Cardiac muscle cell (in vitro differentiated cells and primary cell): ENCODE measurements around the gene TRIM15. TPM values are rescaled to one million over a fixed set of nuclear protein-coding genes. Genes with fewer than 3 reads are reported as not detected.

Source experiments
- DNase-seq, 2 donors: peaks; one replicate each; pipeline versions ENCODE4 v3.0.0 to v3.0.0-alpha.2; 2010 to 2017; ENCODE audit warnings: low read depth in 1 of 2, low spot score in 1 of 2
- H3K27ac ChIP-seq: fragments of 200-600 bp; sonication (generic); 2 replicates; pipeline ENCODE4 v1.5.1; 2016
- H3K27me3 ChIP-seq: fragments of 200-600 bp; sonication (generic); 2 replicates; pipeline ENCODE4 v1.6.0; 2016; ENCODE audit warnings: control low read depth
- H3K36me3 ChIP-seq: fragments of 200-600 bp; sonication (generic); 2 replicates; pipeline ENCODE4 v1.5.1; 2016; ENCODE audit warnings: control low read depth
- H3K4me1 ChIP-seq: fragments of 200-600 bp; sonication (generic); 2 replicates; pipeline ENCODE4 v1.8.1; 2017; ENCODE audit warnings: low read depth, mild to moderate bottlenecking, mixed run types
- H3K4me3 ChIP-seq: fragments of 200-600 bp; sonication (generic); 2 replicates; pipeline ENCODE4 v1.5.1; 2016; ENCODE audit warnings: mild to moderate bottlenecking
- H3K9me3 ChIP-seq: fragments of 200-600 bp; sonication (generic); 2 replicates; pipeline ENCODE4 v1.5.1; 2017; ENCODE audit warnings: low read depth, mild to moderate bottlenecking, control low read depth
- polyA plus RNA-seq: library from polyadenylated mRNA; unstranded; fragments of >200 nt; fragmentation: Nextera tagmentation; extraction: Ambion mirVana; gene quantifications from 2 replicates; pipeline ENCODE4 v1.2.1, GENCODE V29; 2016
- total RNA-seq: library from RNA; depleted of rRNA; stranded (reverse); fragments of >200 nt; gene quantifications from 2 replicates; pipeline ENCODE4 v1.2.3, GENCODE V29; 2016
- TF ChIP-seq, protein P1 (sequence below): IDR thresholded peaks from 2 replicates; pipeline ENCODE4 v1.5.1; 2012; ENCODE audit warnings: low read depth, mild to moderate bottlenecking, low read length

Gene TRIM15
- total and polyA plus RNA-seq, 2 experiments from 2014 or later, result not detected

DNA sequence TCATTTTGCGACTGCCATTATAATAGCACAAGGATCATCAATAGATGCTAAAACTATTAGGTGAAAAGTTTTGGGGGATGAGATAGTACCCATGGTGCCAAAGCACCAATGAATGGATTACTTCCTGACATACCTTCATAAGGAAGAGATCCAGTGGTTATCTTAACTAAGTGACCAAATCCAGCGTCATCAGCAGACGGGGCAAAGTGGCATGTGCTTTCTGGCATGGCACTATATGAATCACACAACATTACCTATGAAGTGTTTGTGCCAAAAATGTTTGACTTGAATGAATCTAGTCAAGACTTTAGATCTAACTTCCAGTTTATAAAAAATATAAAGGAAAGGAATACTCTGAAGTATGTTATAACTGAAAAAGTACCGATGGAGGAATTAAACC is 39.0 kb downstream of the TRIM15 start:
- Histone ChIP-seq H3K36me3 (peaks cover 4% of the 10 kb centered on the region), H3K27me3 (no peaks in the 10 kb centered on the region), H3K4me1 (peaks cover 2% of the 10 kb centered on the region), H3K9me3 (no peaks in the 10 kb centered on the region), H3K4me3 (no peak overlapping the region), H3K27ac (no peak overlapping the region)
- TF ChIP-seq, protein P1, sequence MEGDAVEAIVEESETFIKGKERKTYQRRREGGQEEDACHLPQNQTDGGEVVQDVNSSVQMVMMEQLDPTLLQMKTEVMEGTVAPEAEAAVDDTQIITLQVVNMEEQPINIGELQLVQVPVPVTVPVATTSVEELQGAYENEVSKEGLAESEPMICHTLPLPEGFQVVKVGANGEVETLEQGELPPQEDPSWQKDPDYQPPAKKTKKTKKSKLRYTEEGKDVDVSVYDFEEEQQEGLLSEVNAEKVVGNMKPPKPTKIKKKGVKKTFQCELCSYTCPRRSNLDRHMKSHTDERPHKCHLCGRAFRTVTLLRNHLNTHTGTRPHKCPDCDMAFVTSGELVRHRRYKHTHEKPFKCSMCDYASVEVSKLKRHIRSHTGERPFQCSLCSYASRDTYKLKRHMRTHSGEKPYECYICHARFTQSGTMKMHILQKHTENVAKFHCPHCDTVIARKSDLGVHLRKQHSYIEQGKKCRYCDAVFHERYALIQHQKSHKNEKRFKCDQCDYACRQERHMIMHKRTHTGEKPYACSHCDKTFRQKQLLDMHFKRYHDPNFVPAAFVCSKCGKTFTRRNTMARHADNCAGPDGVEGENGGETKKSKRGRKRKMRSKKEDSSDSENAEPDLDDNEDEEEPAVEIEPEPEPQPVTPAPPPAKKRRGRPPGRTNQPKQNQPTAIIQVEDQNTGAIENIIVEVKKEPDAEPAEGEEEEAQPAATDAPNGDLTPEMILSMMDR, result no peak
- DNase-seq, result no peak

DNA sequence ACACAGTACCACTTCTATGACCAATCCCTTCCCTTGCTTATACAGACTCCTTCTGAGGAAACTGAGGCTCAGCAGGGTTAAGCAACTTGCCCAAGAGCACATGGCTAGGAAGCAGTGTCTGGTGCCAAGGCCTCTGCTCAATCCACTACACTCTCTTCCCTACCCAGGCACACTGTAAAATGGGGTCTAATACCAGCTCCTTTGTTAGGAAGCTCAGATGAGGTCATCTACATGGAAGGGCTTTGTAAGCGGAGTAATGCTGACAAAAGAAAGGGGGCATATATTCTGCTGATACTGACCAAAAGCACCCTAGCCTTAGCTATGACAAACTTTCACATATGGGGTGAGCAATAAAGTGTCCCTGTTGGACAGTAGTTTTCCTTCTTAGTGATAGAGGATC is 40.8 kb downstream of the TRIM15 start:
- DNase-seq, result no peak
- H3K4me3 ChIP-seq, result no peak overlapping the region
- TF ChIP-seq, protein P1, result no peak
- no peaks in the 10 kb centered on the region for H3K9me3 ChIP-seq
- H3K4me1 ChIP-seq, result peaks cover 10% of the 10 kb centered on the region
- H3K36me3 ChIP-seq, result peaks cover 4% of the 10 kb centered on the region
- no peak overlapping the region for H3K27ac ChIP-seq
- H3K27me3 ChIP-seq, result no peaks in the 10 kb centered on the region

DNA sequence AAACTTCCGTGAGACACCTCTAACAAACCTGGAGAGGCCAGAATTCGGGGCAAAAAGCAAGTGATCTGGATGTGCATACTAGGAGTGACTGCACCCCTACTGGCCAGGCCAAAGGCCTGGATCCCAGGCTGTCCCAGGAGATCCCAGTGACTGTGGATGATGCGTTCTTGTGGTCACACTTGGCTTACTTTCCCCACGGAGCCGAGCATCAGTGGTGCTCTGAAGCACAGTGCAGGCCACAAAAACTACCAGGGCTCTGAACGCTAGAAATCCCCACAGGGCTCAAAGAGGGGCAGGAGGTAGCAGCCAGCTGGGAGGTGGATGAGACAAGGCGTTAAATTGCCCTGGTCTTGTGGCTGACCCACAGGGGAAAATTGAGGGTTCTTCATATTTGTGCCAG is 42.8 kb downstream of the TRIM15 start:
- H3K27me3 ChIP-seq, result no peaks in the 10 kb centered on the region
- TF ChIP-seq, protein P1, result no peak
- no peaks in the 10 kb centered on the region for H3K9me3 ChIP-seq
- H3K4me1 ChIP-seq, result peaks cover 10% of the 10 kb centered on the region
- no peaks in the 10 kb centered on the region for H3K36me3 ChIP-seq
- peak in 1 of 2 donors; percentile 15 for DNase-seq
- no peak overlapping the region for H3K27ac ChIP-seq
- H3K4me3 ChIP-seq, result no peak overlapping the region

DNA sequence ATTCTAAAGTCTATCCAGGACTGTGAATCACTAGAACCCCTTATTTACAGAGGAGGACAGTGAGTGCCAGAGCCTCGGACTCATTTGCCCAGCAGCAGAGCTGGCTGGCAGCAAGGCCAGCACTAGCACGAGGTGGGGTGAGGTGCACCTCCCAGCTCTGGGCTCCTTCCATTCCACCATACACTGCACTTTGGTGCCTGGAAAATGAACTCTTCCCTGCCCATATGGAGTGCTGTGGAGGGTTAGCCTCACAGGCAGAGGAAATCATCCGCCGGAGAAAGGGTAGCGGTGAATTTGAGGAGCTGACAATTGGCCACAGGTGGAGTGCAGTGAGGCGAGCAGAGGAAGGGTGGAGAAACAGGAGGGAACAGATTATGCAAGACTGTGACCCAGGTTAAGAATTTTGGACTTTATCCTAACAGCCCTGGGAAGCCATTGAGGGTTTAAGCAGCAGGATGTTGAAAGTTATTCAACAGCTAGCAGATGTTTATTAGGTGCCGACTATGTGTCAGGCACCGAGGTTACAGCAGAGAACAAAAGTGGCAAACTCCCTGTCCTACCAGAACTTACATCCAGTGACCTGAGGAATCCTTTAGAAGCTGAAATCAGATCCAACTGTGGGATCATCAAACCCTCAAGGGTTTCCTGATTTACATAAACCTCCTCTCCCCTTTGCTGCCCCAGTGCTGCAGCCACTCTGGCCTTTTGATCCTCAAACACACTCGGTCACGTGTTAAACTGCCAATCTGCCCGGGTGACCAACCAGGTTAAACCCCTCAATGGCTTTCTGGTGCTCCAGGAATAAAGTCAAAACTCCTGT is 43.7 kb downstream of the TRIM15 start:
- Histone ChIP-seq H3K27me3 (no peaks in the 10 kb centered on the region), H3K4me1 (peaks cover 10% of the 10 kb centered on the region), H3K27ac (peak overlapping the region; percentile 22), H3K9me3 (no peaks in the 10 kb centered on the region), H3K36me3 (no peaks in the 10 kb centered on the region), H3K4me3 (no peak overlapping the region)
- TF ChIP-seq, protein P1, result no peak
- peak; percentile 37 to 38 for DNase-seq

DNA sequence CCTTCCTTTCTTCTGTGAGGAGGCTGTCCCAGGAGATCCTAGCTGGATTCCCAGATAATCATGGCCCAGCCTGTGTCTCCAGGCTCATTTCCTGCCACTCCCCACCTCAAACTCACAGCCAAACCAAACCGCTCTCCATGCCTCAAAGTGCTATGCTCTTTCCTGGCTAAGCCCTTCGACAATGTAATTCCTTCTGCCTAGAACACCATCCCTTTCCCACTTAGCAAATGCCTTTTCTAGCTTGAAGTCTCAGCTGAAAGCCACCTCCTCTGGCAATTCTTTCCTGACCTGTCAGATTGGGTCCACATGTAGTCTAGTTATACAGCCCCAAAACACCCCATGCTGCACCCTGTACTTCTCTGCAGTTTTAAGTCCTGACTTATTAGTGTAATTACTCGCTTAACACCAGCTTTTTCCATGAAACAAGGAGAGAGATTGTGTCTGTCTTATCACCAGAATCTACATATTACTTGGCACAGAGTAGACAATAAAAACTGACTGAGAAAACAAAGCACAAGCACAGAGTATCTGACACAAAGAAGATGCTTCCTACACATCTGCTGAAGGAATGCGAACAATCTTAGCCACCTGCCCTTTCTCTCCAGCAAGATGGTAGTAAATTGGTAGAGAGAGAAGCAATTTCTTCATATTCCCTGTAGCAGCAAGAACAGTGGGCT is 44.4 kb downstream of the TRIM15 start:
- no peaks in the 10 kb centered on the region for H3K36me3 ChIP-seq
- peak in 1 of 2 donors; percentile 55 for DNase-seq
- TF ChIP-seq, protein P1, result no peak
- H3K4me1 ChIP-seq, result peaks cover 10% of the 10 kb centered on the region
- no peaks in the 10 kb centered on the region for H3K9me3 ChIP-seq
- peak overlapping the region; percentile 32 for H3K27ac ChIP-seq
- no peak overlapping the region for H3K4me3 ChIP-seq
- H3K27me3 ChIP-seq, result no peaks in the 10 kb centered on the region
